OCI-LY7 (cell line): ENCODE measurements around the gene EIF4EBP2. TPM values are rescaled to one million over a fixed set of nuclear protein-coding genes. Genes with fewer than 3 reads are reported as not detected.

Source experiments
- BruUV-seq: library from RNA; stranded (reverse); fragments of 400-500 nt; replicated peaks from 2 replicates; lab custom pipeline; 2021; lab: Mats Ljungman, UMichigan
- CTCF ChIA-PET: fragments of 300-600 bp; sonication (Branson Sonifier 250); formaldehyde crosslinking; loops from one replicate; lab custom pipeline; 2022; ENCODE audit warnings: antibody characterized with exemption; ENCODE audit not compliant: unreplicated experiment; lab: Charles Lee
- POLR2A ChIA-PET: fragments of 300-600 bp; sonication (Branson Sonifier 250); formaldehyde crosslinking; loops from one replicate; lab custom pipeline; 2022; ENCODE audit warnings: antibody characterized with exemption; lab: Charles Lee
- DNase-seq: peaks from one replicate; pipeline ENCODE4 v3.0.0-alpha.2; 2015; ENCODE audit warnings: low spot score
- H2AFZ ChIP-seq: fragments of 200-600 bp; sonication (generic), shearing (Covaris generic); 2 replicates; pipeline ENCODE4 v1.6.1; 2014; ENCODE audit warnings: mild to moderate bottlenecking, antibody characterized with exemption, low read length, moderate library complexity
- H3K27ac ChIP-seq: fragments of 200-600 bp; sonication (generic); 2 replicates; pipeline ENCODE4 v1.5.1; 2014; ENCODE audit warnings: mixed run types, low read depth, mild to moderate bottlenecking, moderate library complexity, low read length, inconsistent platforms; ENCODE audit not compliant: poor library complexity, severe bottlenecking
- H3K36me3 ChIP-seq: fragments of 200-600 bp; sonication (generic); 2 replicates; pipeline ENCODE4 v1.6.1; 2014; ENCODE audit warnings: mild to moderate bottlenecking, antibody characterized with exemption, low read length, moderate library complexity, mixed read lengths; ENCODE audit not compliant: insufficient read depth
- H3K4me1 ChIP-seq: fragments of 200-600 bp; sonication (generic); 2 replicates; pipeline ENCODE4 v1.5.1; 2014; ENCODE audit warnings: mild to moderate bottlenecking, low read length; ENCODE audit not compliant: insufficient read depth, poor library complexity, severe bottlenecking
- H3K4me2 ChIP-seq: fragments of 200-600 bp; sonication (generic); 2 replicates; pipeline ENCODE4 v1.6.1; 2014; ENCODE audit warnings: mild to moderate bottlenecking, low read length
- H3K4me3 ChIP-seq: fragments of 200-600 bp; sonication (generic); 2 replicates; pipeline ENCODE4 v1.5.1; 2014; ENCODE audit warnings: mild to moderate bottlenecking, low read depth, low read length; ENCODE audit not compliant: poor library complexity, severe bottlenecking
- H3K79me2 ChIP-seq: fragments of 200-600 bp; sonication (generic); 2 replicates; pipeline ENCODE4 v1.6.1; 2016; ENCODE audit warnings: low read depth, mild to moderate bottlenecking, low read length, moderate library complexity, mixed read lengths; ENCODE audit not compliant: insufficient read depth
- H3K9me2 ChIP-seq: fragments of 200-600 bp; sonication (generic); 2 replicates; pipeline ENCODE4 v1.6.1; 2016; ENCODE audit warnings: mild to moderate bottlenecking, low read length, mixed read lengths; ENCODE audit not compliant: insufficient read depth
- H3K9me3 ChIP-seq: fragments of 200-600 bp; sonication (generic); 2 replicates; pipeline ENCODE4 v1.6.1; 2014; ENCODE audit warnings: mild to moderate bottlenecking, mixed run types, low read length, mixed read lengths
- H4K20me1 ChIP-seq: fragments of 200-600 bp; sonication (generic); 2 replicates; pipeline ENCODE4 v1.6.1; 2014; ENCODE audit warnings: mild to moderate bottlenecking, antibody characterized with exemption, low read length, moderate library complexity, mixed read lengths; ENCODE audit not compliant: insufficient read depth
- EZH2phosphoT487 ChIP-seq: fragments of 200-600 bp; sonication (generic); IDR thresholded peaks from 2 replicates; pipeline ENCODE4 v1.6.1; 2018; ENCODE audit warnings: low read depth, borderline replicate concordance, mild to moderate bottlenecking, mixed run types, antibody characterized with exemption, low read length, moderate library complexity, mixed read lengths
- intact Hi-C: fragments of 100-400 bp; cut with micrococcal nuclease; formaldehyde crosslinking; loops from one replicate; pipeline ENCODE4 v1.10.0; 2022; ENCODE audit not compliant: unreplicated experiment
- total RNA-seq, 2 experiments: library from RNA; depleted of rRNA in 1 of 2; stranded (reverse); fragments of >200 nt in 1 of 2; shearing (Covaris generic) in 1 of 2; gene quantifications; 2 replicates each; pipeline ENCODE4 v1.2.3, GENCODE V29; 2014 to 2022
- TF ChIP-seq, protein P1 (sequence below): fragments of 200-600 bp; sonication (generic); conservative IDR thresholded peaks from 2 replicates; pipeline ENCODE4 v1.5.1; 2014; ENCODE audit warnings: mild to moderate bottlenecking, antibody characterized with exemption, low read length, moderate library complexity, mixed read lengths

The EIF4EBP2 gene
- total RNA-seq, 2 experiments from 2014 or later, result 24.5 to 59.8 TPM

DNA sequence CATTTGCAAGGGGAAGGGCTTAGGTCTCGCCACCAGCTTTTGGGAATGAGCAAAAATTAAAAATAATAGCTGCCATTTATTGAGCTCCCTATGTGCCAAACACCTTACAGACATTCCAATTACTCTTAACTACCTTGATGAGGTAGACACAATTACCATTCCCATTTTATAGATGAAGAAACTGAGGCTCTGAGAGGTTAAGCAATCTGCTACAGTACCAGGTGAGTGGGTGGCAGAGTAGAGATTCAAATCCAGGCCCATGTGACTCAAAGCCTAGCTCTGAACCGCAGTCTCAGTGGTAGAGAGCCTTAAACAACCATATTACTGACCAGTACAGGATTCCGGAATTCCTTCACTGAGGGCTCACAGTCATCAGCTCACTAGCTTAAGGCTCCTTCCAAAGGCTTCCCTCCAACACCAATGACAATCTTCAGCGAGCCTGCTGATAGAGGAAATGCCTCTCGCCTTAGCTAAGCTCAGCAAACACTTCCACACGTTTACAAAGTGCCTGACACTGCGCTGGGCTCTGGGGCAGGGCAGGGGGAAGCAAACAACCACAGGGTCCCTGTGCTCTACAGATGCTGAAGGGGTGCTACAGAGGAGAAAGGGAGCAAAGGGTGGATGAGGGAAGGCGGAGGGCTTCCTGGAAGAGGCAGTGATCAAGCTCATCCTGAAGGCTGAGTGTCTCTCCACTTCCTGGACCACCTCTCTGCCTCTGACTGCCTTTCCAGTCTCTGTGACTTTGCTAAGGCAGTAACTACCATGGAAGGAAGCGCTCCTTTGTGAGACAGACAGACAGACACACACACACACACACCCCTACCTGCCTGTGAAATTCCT, 28.9 kb upstream of the EIF4EBP2 start:
- TF ChIP-seq EZH2phosphoT487, result no peak
- TF ChIP-seq, protein P1, sequence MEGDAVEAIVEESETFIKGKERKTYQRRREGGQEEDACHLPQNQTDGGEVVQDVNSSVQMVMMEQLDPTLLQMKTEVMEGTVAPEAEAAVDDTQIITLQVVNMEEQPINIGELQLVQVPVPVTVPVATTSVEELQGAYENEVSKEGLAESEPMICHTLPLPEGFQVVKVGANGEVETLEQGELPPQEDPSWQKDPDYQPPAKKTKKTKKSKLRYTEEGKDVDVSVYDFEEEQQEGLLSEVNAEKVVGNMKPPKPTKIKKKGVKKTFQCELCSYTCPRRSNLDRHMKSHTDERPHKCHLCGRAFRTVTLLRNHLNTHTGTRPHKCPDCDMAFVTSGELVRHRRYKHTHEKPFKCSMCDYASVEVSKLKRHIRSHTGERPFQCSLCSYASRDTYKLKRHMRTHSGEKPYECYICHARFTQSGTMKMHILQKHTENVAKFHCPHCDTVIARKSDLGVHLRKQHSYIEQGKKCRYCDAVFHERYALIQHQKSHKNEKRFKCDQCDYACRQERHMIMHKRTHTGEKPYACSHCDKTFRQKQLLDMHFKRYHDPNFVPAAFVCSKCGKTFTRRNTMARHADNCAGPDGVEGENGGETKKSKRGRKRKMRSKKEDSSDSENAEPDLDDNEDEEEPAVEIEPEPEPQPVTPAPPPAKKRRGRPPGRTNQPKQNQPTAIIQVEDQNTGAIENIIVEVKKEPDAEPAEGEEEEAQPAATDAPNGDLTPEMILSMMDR, result no peak
- H3K9me3 ChIP-seq, result peaks cover 10% of the 10 kb centered on the region
- intact Hi-C loops, result loop anchor here (5.0 kb wide), 1 partner anchor 258 kb away; no protein-coding TSS in a partner anchor
- H3K4me3 ChIP-seq, result no peak overlapping the region
- H4K20me1 ChIP-seq, result no peaks in the 10 kb centered on the region
- no peaks in the 10 kb centered on the region for H3K9me2 ChIP-seq
- no peak overlapping the region for H2AFZ ChIP-seq
- no peak overlapping the region for H3K4me2 ChIP-seq
- no peak overlapping the region for H3K27ac ChIP-seq
- H3K4me1 ChIP-seq, result no peaks in the 10 kb centered on the region
- H3K36me3 ChIP-seq, result peaks cover 8% of the 10 kb centered on the region; the same call in 1 of the 2 replicates
- DNase-seq, result no peak
- ChIA-PET POLR2A (interaction anchor here (0.7 to 1.1 kb wide), 2 partner anchors 37 to 111 kb away, joined by 3 to 4 read pairs; no protein-coding TSS in a partner anchor), CTCF (interaction anchor here (0.7 to 1.1 kb wide), 2 partner anchors 10 to 20 kb away, joined by 3 to 4 read pairs; no protein-coding TSS in a partner anchor)
- no peaks in the 10 kb centered on the region for H3K79me2 ChIP-seq
- no TSS peak for BruUV-seq

GRCh38 chr10:70376436-70377378, 27.2 kb upstream of the EIF4EBP2 start:
- H2AFZ ChIP-seq, result no peak overlapping the region
- H3K4me2 ChIP-seq, result no peak overlapping the region
- no peaks in the 10 kb centered on the region for H3K9me2 ChIP-seq
- H3K79me2 ChIP-seq, result no peaks in the 10 kb centered on the region
- intact Hi-C loops, result loop anchor here (5.0 kb wide), 1 partner anchor 259 kb away; no protein-coding TSS in a partner anchor
- CTCF ChIA-PET, result interaction anchor here (1.1 kb wide), 1 partner anchor 13 kb away, joined by 3 read pairs; no protein-coding TSS in a partner anchor
- H3K4me1 ChIP-seq, result peaks cover 7% of the 10 kb centered on the region
- POLR2A ChIA-PET, result interaction anchor here (0.6 kb wide), 1 partner anchor 36 kb away, joined by 3 read pairs; no protein-coding TSS in a partner anchor
- H4K20me1 ChIP-seq, result no peaks in the 10 kb centered on the region
- no peak for DNase-seq
- H3K36me3 ChIP-seq, result peaks cover 3% of the 10 kb centered on the region; the same call in 1 of the 2 replicates
- no TSS peak for BruUV-seq
- no peak for TF ChIP-seq EZH2phosphoT487
- TF ChIP-seq, protein P1, result no peak
- peaks cover 11% of the 10 kb centered on the region for H3K9me3 ChIP-seq
- no peak overlapping the region for H3K27ac ChIP-seq
- H3K4me3 ChIP-seq, result no peak overlapping the region
